H1 (cell line): Measurements from ENCODE around the gene MYLIP.

Experiments used
- FOSL1 ChIP-seq: IDR thresholded peaks from 2 replicates; pipeline ENCODE4 v1.6.1; 2011; ENCODE audit warnings: mild to moderate bottlenecking, low read depth, low read length, moderate library complexity; ENCODE audit not compliant: insufficient read depth
- GTF2F1 ChIP-seq: IDR thresholded peaks from 2 replicates; pipeline ENCODE4 v1.6.1; 2012; ENCODE audit warnings: low read depth, low read length, improper control_type of control experiment, borderline replicate concordance
- RFX5 ChIP-seq: IDR thresholded peaks from 2 replicates; pipeline ENCODE4 v1.6.1; 2011; ENCODE audit warnings: low read depth, low read length, improper control_type of control experiment, borderline replicate concordance
- YY1 ChIP-seq: IDR thresholded peaks from 2 replicates; pipeline ENCODE4 v1.6.1; 2011; ENCODE audit warnings: low read depth, mild to moderate bottlenecking, low read length

GRCh38 chr6:16132909-16133308, 4.0 kb downstream of the MYLIP start:
- TF ChIP-seq YY1 (no peak), GTF2F1 (no peak), RFX5 (no peak), FOSL1 (no peak)
